Activated T-cell treated with anti-CD3 and anti-CD28 coated beads, Interleukin-2, amount 50 U/mL, for 4 hours (primary cell): ENCODE results near the gene TIMM21. TPM values are rescaled to one million over a fixed set of nuclear protein-coding genes. Genes with fewer than 3 reads are reported as not detected.

Experiments used
- ATAC-seq, 2 donors: fragments of 200-7000 bp; cut with Tn5 transposase; one replicate each; pipeline ENCODE4 v1.10.0; 2021
- DNase-seq: peaks from one replicate; pipeline ENCODE4 v3.0.0-alpha.2; 2020
- H3K27me3 Mint-ChIP-seq: one replicate; pipeline ENCODE4 v1.8.0; 2021; ENCODE audit warnings: low read depth, mixed read lengths
- H3K36me3 Mint-ChIP-seq: one replicate; pipeline ENCODE4 v1.8.0; 2022; ENCODE audit warnings: mixed read lengths; ENCODE audit not compliant: insufficient read depth
- H3K4me1 Mint-ChIP-seq: one replicate; pipeline ENCODE4 v1.8.0; 2021; ENCODE audit warnings: low read depth, mixed read lengths
- H3K4me3 Mint-ChIP-seq: one replicate; pipeline ENCODE4 v1.8.0; 2021; ENCODE audit warnings: mild to moderate bottlenecking, moderate library complexity, mixed read lengths
- H3K9me3 Mint-ChIP-seq: one replicate; pipeline ENCODE4 v1.8.0; 2021; ENCODE audit warnings: mixed read lengths
- total RNA-seq, 3 donors: library from RNA; stranded (reverse); gene quantifications; one replicate each; pipeline ENCODE4 v1.2.1, GENCODE V29; 2021

Gene TIMM21
- total RNA-seq, 3 donors from 2014 or later: 52.3 to 64.2 (median 56.5) TPM

DNA sequence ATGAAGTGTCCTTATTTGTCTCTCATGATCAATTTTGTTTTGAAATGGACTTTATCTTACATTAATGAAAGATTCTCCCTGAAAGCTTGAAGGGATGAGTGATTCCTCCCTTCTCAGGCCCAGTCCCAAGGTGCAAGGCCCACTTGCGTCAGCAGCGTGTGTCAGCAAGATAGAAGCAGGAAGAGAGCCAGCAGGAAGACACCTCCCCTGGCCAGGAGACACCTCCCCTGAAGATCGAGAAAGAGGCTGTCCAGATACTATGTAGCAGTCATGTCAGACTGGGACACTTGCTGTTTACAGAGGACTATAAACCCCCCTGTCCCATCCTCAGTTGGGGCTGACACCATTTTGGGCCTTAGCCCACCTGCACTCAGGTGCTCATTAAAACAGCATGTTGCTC, 38.3 kb downstream of the TIMM21 start:
- peaks cover 27% of the 10 kb centered on the region for H3K27me3 Mint-ChIP-seq
- no peak overlapping the region for H3K4me3 Mint-ChIP-seq
- no peaks in the 10 kb centered on the region for H3K36me3 Mint-ChIP-seq
- H3K4me1 Mint-ChIP-seq: no peaks in the 10 kb centered on the region
- DNase-seq (no peak), ATAC-seq (no peak)
- no peaks in the 10 kb centered on the region for H3K9me3 Mint-ChIP-seq

DNA sequence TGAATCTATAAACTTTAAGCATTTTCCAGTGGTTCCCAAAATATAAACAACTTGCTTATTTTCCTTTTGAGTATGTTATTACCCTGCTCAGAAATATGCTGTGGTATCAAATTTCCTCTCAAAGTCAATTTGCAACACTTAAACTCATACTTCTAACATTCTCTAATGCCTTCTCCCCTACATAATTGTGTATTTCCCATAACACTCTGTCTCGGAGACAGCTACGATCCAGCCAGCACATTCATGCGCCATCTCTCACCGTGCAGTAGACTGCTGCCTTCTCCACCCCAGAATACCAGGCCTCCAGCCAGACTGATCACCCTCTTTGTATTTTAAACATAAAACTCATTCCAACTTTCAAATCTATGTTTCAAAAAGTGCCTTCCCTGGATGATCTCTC, 41.8 kb downstream of the TIMM21 start:
- Mint-ChIP-seq H3K4me3 (no peak overlapping the region), H3K27me3 (peaks cover 22% of the 10 kb centered on the region), H3K9me3 (no peaks in the 10 kb centered on the region), H3K36me3 (no peaks in the 10 kb centered on the region), H3K4me1 (no peaks in the 10 kb centered on the region)
- ATAC-seq (no peak), DNase-seq (no peak)

DNA sequence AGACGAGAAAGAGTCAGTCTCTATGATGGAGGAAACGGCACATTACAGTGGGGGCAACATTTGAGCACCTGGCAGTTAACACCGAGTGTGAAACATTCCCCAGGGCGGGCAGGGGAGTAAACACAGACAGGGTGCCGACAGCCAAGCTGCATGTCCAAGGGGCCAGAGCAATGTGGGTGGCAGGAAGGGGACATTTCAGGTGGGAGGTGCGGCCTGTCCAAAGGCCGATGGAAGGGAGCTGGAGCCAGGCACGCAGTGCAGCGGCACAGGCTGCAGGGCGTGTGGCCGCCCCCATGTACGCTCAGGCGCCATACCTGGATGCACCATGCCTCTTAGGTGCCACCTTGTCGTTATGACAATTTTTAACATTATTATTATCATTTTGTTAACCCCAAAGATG, 43.3 kb downstream of the TIMM21 start:
- Mint-ChIP-seq H3K9me3 (no peaks in the 10 kb centered on the region), H3K27me3 (peaks cover 20% of the 10 kb centered on the region), H3K36me3 (no peaks in the 10 kb centered on the region), H3K4me3 (no peak overlapping the region), H3K4me1 (no peaks in the 10 kb centered on the region)
- no peak for DNase-seq
- no peak for ATAC-seq

GRCh38 chr18:74194691-74195090, 46.4 kb downstream of the TIMM21 start:
- Mint-ChIP-seq H3K36me3 (no peaks in the 10 kb centered on the region), H3K4me1 (no peaks in the 10 kb centered on the region), H3K4me3 (no peak overlapping the region), H3K27me3 (peaks cover 15% of the 10 kb centered on the region), H3K9me3 (no peaks in the 10 kb centered on the region)
- ATAC-seq (no peak), DNase-seq (no peak)

GRCh38 chr18:74196220-74197119, 48.1 kb downstream of the TIMM21 start:
- peak overlapping the region; percentile 75 for H3K4me3 Mint-ChIP-seq
- no peaks in the 10 kb centered on the region for H3K4me1 Mint-ChIP-seq
- ATAC-seq: peak; percentile 81 to 88
- H3K9me3 Mint-ChIP-seq: no peaks in the 10 kb centered on the region
- H3K27me3 Mint-ChIP-seq: peaks cover 7% of the 10 kb centered on the region
- DNase-seq: peak; percentile 33
- no peaks in the 10 kb centered on the region for H3K36me3 Mint-ChIP-seq

DNA sequence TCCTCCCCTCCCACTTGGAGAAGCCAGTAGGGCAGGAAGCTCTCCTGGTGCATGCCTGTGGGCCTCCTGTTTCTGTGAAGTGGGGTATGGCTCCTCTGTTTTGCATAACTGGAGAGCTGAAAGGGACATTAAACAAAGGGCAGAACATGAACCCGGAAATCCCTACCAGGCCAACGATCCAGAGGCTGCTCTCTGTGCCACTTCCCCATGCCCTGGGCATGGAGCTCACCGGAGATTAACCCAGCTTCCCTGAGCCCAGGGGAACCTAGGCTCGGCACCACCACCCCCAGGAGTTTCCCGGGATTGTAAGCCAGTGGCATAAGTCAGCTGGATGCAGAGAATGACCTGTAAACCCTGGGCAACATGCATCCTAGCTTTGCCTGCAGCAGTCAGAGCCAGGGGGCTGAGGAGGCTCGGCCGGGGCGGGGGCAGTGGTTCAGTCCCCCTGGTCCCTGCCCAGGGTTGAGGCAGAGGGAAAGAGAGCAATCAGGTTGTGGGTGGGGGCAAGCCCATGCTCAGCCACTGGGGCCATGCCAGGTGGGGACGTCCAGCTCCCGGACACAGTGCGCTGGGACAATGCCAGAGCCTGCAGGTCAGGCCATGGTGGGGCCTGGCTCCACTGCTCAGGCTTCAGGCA, 49.5 kb downstream of the TIMM21 start:
- no peaks in the 10 kb centered on the region for H3K4me1 Mint-ChIP-seq
- no peak overlapping the region for H3K4me3 Mint-ChIP-seq

GRCh38 chr18:74198453-74198852, 50.1 kb downstream of the TIMM21 start:
- H3K27me3 Mint-ChIP-seq: peaks cover 6% of the 10 kb centered on the region
- no peak overlapping the region for H3K4me3 Mint-ChIP-seq
- H3K36me3 Mint-ChIP-seq: no peaks in the 10 kb centered on the region
- DNase-seq (no peak), ATAC-seq (no peak)
- no peaks in the 10 kb centered on the region for H3K4me1 Mint-ChIP-seq
- H3K9me3 Mint-ChIP-seq: no peaks in the 10 kb centered on the region

More for the DNA sequence above, 49.5 kb downstream of the TIMM21 start:
- ATAC-seq (no peak), DNase-seq (no peak)
- H3K36me3 Mint-ChIP-seq: no peaks in the 10 kb centered on the region
- no peaks in the 10 kb centered on the region for H3K9me3 Mint-ChIP-seq
- peaks cover 6% of the 10 kb centered on the region for H3K27me3 Mint-ChIP-seq

GRCh38 chr18:74200780-74201179, 52.5 kb downstream of the TIMM21 start:
- Mint-ChIP-seq H3K36me3 (no peaks in the 10 kb centered on the region), H3K4me1 (no peaks in the 10 kb centered on the region), H3K9me3 (no peaks in the 10 kb centered on the region), H3K4me3 (no peak overlapping the region), H3K27me3 (peaks cover 2% of the 10 kb centered on the region)
- DNase-seq (no peak), ATAC-seq (no peak)

- Mint-ChIP-seq H3K4me1 (no peaks in the 10 kb centered on the region), H3K4me3 (no peak overlapping the region), H3K9me3 (no peaks in the 10 kb centered on the region), H3K36me3 (no peaks in the 10 kb centered on the region), H3K27me3 (no peaks in the 10 kb centered on the region)
- no peak for DNase-seq
- no peak for ATAC-seq
Observed at GRCh38 chr18:74203811-74204210, 55.5 kb downstream of the TIMM21 start.

DNA sequence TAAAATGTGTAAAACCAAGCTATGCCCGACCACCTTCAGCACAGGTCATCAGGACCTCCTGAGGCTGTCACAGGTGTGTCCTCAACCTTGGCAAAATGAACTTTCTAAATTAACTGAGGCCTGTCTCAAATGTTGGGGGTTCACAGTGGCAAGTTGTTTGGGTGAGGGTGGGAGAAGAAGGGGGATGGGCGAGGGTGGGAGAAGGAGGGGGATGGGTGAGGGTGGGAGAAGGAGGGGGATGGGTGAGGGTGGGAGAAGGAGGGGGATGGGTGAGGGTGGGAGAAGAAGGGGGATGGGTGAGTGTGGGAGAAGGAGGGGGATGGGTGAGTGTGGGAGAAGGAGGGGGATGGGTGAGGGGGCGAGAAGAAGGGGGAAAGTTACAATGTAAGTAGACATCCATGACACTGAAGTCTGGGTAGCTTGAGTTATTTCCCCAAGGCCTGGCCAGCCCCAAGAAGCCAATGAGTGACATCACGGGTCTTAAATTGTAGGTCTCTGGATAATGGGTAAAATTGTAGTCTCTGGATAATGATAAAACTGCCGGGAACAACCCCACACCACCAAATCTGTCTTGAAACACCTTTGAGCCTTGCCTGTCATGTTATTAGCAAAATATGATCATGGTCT, 56.3 kb downstream of the TIMM21 start:
- no peak for ATAC-seq

More for the DNA sequence above, 56.3 kb downstream of the TIMM21 start:
- Mint-ChIP-seq H3K36me3 (no peaks in the 10 kb centered on the region), H3K27me3 (peaks cover 3% of the 10 kb centered on the region), H3K9me3 (no peaks in the 10 kb centered on the region), H3K4me1 (no peaks in the 10 kb centered on the region), H3K4me3 (no peak overlapping the region)
- DNase-seq: no peak

Other genes with a start within 250 kb of the TIMM21 start
- 1 to 10 TPM in 2 of 3 donors, under 1 TPM in 1; 0.71 to 1.2 (median 1.2) TPM for gene FBXO15, start 689 bp upstream of the TIMM21 start, total RNA-seq
- gene CYB5A, start 143.4 kb downstream of the TIMM21 start, total RNA-seq: 10 to 100 TPM; 40.6 to 46.5 (median 45.9) TPM
- gene C18orf63, start 167.3 kb downstream of the TIMM21 start, total RNA-seq: not detected